Hematopoietic multipotent progenitor cell treated with erythropoietin and hydrocortisone succinate and interleukin-3 and kit ligand, for 17 days (in vitro differentiated cells): ENCODE results near the gene GPRIN1.

Source experiments
- DNase-seq: peaks from one replicate; pipeline ENCODE4 v3.0.0-alpha.2; 2015; ENCODE audit warnings: low spot score

GPRIN1 gene

GRCh38 chr5:176609724-176610434 is at the start of gene GPRIN1:
GPRIN1 (minus strand) TSS chr5:176610156; CDS start chr5:176599834, 10,322 bp downstream.
- DNase-seq = peak; percentile 61

- DNase-seq = no peak
These were observed 49.5 kb upstream of the GPRIN1 start for GRCh38 chr5:176659512-176659839.

- DNase-seq = no peak
These were observed 49.0 kb upstream of the GPRIN1 start for GRCh38 chr5:176658817-176659511.

DNA sequence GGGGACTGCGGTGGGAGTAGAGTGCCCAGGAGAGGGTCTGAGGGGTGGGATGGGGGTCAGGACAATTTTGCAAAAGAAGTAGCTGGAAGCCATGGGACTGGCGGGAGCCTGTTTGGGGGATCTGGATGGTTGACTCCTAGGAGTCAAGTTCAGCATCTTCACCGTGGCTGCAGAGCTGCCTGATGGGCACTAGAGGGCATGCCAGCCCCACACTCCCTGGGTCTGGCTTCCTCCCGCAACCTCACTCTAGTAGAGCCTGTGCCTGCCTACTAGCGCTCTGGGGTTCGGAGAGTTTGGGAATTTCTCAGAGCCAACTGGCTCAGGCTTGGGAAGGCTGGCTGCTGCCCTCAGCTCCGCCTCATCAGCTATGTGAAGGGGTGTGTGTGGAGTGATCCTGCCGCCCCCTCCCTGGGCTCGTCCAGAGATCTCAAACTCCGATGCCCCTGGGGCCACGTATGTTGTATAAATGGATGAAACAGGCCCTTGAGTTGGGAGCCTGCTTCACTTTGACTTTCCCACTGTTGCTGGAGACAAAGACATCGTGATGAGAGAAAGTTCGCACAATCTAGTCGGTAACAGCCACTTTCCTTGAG is 48.1 kb upstream of the GPRIN1 start:
- peak; percentile 63 for DNase-seq

DNA sequence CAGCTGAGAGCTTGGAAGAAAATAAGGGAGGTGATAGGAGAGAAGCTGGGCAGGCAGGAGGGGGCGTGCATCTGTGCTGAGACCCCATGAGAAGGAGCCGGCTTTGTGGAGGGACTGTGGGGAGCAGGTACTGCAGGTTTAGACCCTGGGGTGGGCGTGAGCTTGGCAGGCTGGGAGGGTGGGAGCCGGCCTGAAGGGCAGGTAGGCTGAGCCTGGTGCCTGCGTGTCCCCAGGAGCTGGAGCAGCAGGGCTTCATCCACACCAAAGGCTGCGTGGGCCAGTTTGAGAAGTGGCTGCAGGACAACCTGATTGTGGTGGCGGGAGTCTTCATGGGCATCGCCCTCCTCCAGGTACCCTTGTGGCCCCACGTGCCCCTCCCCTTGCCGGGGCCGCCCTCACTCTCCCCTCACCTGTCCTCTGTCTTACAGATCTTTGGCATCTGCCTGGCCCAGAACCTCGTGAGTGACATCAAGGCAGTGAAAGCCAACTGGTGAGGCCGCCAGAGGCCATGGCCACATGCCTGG is 46.6 kb upstream of the GPRIN1 start:
- no peak for DNase-seq

- DNase-seq = no peak
These were observed 44.9 kb upstream of the GPRIN1 start for GRCh38 chr5:176654856-176655255.

DNA sequence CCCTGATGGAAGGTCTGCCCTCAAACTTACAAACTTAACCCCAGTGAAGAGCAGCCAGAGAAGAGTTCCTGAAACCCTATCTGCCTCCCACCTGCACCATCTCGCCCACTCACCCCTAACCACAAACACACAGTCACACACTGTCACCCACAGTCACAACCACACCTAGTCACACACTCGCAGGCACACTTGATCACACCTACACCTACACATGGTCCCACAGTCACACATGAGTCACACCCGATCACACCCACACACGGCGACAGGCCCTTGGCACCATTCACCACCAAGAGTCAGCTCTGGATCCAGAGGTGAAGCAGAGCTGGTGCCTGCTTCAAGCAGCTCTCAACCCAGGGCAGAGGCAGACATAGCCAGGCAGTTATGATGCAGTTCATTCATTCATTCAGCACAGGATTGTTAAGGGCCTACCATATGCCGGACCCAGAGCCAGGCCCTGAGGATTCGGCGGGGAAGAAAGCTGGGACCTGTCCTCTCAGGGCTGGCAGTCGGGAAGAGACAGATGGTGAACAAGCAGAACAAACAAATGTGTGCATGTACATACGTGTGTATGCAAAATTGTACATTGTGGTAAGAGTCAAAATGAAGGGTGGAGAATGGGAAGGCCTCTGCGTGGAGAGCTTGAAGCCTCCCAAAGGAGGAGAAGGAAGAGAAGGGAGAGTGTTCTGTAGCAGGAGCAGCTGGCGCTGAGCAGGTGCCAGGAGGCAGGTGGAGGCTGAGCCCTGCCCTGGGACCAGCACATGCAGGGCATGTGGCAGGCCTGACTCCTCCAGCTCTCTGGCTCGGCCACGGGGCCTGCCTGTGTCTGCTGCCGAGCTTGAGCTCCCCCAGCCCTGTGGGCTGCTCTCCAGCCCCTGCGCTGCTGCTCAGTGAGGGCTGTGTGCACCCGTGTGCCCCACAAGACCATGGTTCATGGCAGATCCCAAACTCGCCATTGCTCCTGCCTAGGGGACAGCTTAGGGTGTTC is 43.7 kb upstream of the GPRIN1 start:
- DNase-seq = no peak

- DNase-seq = no peak
These were observed 42.2 kb upstream of the GPRIN1 start for GRCh38 chr5:176652136-176652535.

- no peak for DNase-seq
These were observed 41.6 kb upstream of the GPRIN1 start for GRCh38 chr5:176651472-176651980.

DNA sequence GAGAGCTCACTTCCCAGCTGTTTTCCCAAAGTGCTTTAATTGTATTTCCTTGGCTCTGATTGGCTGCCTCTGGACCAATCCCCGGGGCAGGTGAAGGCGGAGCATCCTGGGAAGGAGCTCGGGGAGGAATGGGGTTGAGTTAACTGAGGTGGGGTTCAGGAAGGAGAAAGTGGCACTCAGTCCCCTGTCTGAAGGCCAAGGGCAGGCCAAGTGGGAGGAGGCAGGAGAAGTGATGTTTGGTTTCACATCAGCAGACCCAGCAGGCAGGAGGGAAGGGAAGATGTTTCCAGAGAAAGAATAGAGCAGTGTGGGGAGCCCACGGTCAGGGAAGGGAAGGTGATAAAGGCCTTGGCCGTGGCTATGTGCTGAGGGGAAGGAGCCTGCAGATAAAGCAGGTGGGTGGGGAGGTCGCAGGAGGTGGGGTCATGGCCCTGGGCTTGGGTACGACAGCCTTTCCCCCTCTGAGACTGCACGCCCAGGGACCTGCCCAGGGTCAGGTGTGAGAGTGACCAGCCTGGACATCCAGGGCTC is 40.5 kb upstream of the GPRIN1 start:
- DNase-seq = peak; percentile 21

DNA sequence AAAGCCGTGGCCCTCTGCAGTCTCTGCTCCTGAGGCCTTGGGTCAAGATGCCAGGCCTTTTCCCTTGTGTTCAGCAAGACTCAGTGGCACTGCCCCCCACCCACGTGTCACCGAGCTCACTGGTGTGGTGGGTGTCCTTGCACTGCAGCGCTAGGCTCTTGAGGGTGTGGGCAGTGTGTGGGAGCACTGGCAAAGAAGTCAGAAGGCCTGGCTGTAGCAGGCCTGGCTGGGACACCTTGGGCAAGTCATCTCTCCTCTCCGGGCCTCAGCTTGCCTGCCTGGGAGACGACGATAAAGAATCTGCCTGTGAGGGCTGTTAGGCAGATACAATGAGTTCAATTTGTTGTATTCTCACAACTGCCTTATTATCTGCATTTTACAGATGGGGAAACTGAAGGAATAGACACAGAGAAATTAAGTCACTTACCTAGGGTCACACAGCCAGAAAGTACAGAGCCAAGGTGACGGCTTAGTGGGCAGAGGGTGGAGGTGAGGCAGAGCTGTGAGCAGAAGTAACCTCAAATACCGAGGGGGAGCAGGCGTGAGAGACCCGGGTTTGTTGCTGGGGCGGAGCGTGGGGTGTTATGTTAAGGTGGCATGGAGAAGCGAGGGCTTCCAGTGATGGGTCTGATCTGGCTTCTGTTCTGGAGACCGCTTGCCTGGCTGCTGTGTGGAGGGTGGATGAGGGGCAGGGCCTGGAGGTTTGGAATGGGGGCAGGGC is 38.7 kb upstream of the GPRIN1 start:
- peak; percentile 68 for DNase-seq

DNA sequence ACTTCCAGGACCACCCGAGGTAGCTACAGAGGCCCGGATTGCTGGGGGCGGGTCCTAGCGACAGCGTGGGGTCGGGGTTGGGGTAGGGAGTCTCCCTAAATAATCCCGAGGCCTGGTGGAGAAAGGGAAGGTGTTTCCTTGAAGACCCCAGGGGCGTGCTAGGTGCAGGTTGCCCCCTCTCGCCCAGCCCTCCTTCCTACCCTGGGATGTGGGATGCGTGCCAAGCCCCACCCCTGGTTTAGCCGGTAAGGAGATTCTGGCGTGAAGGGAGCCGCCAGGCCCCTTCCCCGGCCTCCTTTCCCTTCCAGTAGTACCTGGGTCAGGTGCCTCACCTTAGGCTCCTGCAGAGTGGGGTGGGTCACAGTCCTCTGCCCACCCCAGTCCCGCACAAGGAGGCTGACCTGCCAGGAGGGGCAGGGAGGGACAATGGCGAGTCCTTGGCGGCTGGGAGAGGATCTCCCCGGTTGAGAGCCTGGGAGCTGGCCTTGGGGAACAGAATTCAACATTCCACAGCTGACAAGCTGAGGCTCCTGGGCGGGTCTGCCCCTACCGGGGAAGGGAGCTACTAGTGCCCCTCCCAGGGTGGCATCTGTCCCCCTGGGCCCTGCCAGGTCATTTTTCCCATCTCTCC is 38.0 kb upstream of the GPRIN1 start:
- DNase-seq = peak; percentile 77

DNA sequence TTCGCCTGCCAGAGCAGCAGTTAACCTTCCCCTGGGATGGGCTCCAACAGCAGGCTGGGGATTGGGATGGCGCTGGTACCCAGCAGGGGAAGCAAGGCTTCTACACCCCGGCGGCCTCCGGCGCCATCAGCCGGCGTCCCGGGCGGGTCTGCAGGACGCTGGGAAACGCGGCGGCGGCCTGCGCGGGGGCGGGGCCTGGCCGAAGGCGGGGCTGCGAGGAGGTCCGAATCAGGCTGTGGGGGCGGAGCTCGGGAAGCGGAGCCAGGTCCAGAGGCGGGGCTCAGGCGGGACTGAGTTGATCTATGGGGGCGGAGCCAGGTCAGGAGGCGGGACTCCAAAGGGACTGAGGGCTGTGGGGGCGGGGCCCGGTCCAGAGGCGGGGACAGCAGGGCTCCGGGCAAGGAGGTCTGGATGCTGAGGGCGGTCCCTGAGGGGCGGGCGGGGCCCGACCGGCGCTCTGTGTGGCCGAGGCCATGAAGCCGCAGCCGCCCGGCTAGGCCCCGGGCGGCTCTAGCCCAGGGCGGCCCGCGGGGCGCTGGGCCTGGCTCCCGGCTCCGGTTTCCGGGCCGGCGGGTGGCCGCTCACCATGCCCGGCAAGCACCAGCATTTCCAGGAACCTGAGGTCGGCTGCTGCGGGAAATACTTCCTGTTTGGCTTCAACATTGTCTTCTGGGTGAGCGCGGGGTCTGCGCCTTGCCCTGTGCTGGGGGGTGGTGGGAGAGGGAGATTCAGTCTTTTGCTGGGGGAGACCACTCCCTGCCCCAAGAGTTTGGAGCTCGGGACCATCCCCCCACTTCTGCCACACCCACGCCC is 37.3 kb upstream of the GPRIN1 start, which contains the start of gene TSPAN17:
Gene TSPAN17 (plus strand): TSS at position 455 of the 813 bp plus-strand sequence. CDS start 132 bp downstream, at position 587.
- DNase-seq = peak; percentile 100

DNA sequence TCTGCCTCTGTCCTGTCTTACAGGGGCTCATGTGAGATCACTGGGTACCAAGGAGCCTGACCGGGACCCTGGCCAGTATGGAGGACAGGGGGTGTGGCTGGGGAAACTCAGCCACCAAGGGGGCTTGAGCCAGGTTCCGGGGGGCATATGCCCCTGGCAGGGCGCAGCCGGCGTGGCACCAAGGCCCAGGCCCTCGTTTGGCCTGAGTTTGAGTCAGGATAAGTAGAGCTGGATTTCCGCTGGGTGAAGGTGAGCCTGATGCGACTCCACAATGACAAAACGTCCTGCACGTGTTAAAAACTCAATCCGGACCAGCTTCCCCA is 36.7 kb upstream of the GPRIN1 start:
- DNase-seq = no peak

DNA sequence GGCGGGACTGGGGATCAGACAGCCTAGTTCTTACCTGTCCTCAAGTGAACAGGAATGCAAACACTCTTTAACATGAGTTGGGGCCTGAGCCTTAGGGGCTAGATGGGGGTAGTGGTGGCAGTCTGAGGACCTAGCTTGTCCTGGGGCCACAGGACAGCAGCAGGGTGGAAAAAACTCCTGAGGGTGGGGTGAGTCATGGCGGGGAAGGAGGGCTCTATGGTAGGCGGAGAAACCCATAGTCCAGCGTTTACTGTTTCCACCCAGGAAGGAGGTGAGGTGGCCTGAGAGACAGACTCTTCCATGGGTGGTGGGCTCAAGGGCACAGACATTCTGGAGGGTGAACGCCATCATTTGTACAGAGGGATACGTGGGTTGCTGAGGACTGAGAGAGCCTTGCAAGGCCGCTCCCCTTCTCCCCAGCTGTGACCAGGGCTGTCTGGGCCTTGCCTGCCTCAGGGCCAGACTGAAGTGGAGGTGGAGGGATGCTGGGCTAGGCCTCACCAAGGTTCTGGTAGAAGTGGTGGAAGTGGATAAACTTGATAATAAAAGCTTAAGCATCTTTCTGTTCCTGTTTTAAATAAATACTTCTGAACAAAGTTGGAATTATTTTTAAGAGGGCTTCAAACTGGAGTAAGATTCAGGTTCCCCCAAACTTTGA is 36.2 kb upstream of the GPRIN1 start:
- peak; percentile 10 for DNase-seq

DNA sequence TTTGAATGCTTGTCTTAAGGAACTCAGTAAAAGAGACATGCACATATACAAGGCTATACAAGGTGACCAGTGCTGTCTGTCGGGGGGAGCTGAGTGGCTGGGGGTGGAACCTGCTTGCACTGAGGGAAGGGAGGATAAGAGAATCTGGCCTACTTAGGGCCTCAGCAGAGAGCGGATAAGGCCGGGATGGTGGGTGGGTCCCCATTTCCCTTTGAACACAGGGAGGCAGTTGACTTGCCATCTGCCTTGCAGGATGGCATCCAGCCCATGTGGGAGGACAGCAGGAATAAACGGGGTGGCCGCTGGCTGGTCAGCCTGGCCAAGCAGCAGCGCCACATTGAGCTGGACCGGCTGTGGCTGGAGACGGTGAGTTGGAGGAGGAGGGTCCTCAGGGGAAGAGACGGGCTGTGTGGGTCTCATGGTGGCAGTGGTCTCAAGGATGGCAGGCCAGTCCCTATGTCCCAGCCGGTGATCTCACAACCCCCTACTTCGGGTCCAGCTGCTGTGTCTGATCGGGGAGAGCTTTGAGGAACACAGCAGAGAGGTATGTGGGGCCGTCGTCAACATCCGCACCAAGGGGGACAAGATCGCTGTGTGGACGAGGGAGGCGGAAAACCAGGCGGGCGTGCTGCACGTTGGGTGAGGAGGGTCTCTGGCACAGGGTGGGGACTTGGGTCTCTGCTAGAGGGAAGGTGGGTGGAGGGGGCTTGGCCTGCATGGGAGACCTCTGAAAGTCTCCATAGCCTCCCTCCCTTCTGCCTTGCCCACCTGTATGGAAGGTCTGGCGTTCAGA is 35.1 kb upstream of the GPRIN1 start:
- peak; percentile 9 for DNase-seq

GRCh38 chr5:176644294-176644693 is 34.3 kb upstream of the GPRIN1 start:
- DNase-seq = no peak
